SU-DHL-6 (cell line): ENCODE results near the gene PIGR.

Source experiments
- EZH2phosphoT487 ChIP-seq: fragments of 200-600 bp; sonication (generic), shearing (Covaris generic); conservative IDR thresholded peaks from 2 replicates; pipeline ENCODE4 v1.6.1; 2018; ENCODE audit warnings: mild to moderate bottlenecking, antibody characterized with exemption, low read length, moderate library complexity, mixed read lengths
- TF ChIP-seq, protein P1 (sequence below): fragments of 200-600 bp; sonication (generic); IDR thresholded peaks from one replicate; pipeline ENCODE4 v1.5.1; 2017; ENCODE audit warnings: antibody characterized with exemption, mild to moderate bottlenecking, low read length, moderate library complexity; ENCODE audit not compliant: insufficient read depth, poor library complexity, severe bottlenecking

DNA sequence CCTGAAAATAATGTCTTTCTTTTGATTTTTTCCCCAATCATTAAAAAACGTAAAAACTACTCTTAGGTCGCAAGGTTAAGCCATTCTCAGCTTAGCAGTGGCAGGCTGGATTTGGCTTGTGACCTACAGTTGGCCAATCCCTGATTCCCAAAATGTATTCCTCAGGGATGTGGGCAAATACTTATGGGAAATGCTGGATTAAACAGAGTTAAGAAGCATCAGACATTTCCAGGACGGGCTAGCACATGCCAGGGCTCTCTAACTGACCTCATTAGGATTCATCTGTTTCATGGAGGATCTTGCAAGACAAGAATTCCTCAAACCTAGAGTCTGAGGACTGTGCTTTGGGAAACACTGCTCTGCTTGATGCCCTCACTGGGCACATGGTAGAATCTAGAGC, 50.0 kb downstream of the PIGR start:
- TF ChIP-seq, protein P1, sequence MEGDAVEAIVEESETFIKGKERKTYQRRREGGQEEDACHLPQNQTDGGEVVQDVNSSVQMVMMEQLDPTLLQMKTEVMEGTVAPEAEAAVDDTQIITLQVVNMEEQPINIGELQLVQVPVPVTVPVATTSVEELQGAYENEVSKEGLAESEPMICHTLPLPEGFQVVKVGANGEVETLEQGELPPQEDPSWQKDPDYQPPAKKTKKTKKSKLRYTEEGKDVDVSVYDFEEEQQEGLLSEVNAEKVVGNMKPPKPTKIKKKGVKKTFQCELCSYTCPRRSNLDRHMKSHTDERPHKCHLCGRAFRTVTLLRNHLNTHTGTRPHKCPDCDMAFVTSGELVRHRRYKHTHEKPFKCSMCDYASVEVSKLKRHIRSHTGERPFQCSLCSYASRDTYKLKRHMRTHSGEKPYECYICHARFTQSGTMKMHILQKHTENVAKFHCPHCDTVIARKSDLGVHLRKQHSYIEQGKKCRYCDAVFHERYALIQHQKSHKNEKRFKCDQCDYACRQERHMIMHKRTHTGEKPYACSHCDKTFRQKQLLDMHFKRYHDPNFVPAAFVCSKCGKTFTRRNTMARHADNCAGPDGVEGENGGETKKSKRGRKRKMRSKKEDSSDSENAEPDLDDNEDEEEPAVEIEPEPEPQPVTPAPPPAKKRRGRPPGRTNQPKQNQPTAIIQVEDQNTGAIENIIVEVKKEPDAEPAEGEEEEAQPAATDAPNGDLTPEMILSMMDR, result no peak
- TF ChIP-seq EZH2phosphoT487, result no peak
